HL-60/S4 treated with phorbol 12-myristate 13-acetate at 8.2 ng/mL for 4 days and 3 days (cell line): ENCODE measurements around the gene ELP4.
"Not testable (repeated sequence)": the region's sequence is repeated elsewhere in the genome, so short reads cannot be mapped to it uniquely, and the experiment has no call there.

Experiments
- in situ Hi-C: fragments of 300-500 bp; cut with MboI; formaldehyde crosslinking; loops from 2 replicates; pipeline ENCODE4 v1.15.0; 2022; ENCODE audit warnings: low sequenced_read_pairs

The ELP4 gene

GRCh38 chr11:31542862-31543261 lies 33.3 kb downstream of the ELP4 start:
- in situ Hi-C loops = no loop called here

- in situ Hi-C loops = no loop called here
Observed at GRCh38 chr11:31555938-31556337, 46.4 kb downstream of the ELP4 start.

- in situ Hi-C loops = no loop called here
Observed at GRCh38 chr11:31558001-31558400, 48.4 kb downstream of the ELP4 start.

- in situ Hi-C loops = no loop called here
Observed at GRCh38 chr11:31560842-31561476, 51.4 kb downstream of the ELP4 start.

GRCh38 chr11:31564517-31564916 lies 55.0 kb downstream of the ELP4 start:
- in situ Hi-C loops = not testable (repeated sequence)

- in situ Hi-C loops = not testable (repeated sequence)
Observed at GRCh38 chr11:31574133-31574532, 64.6 kb downstream of the ELP4 start.

GRCh38 chr11:31575764-31576163 lies 66.2 kb downstream of the ELP4 start:
- in situ Hi-C loops = not testable (repeated sequence)

GRCh38 chr11:31579412-31579811 lies 69.8 kb downstream of the ELP4 start:
- in situ Hi-C loops = not testable (repeated sequence)

- in situ Hi-C loops = no loop called here
Observed at GRCh38 chr11:31582697-31583096, 73.1 kb downstream of the ELP4 start.

GRCh38 chr11:31598454-31598853 lies 88.9 kb downstream of the ELP4 start:
- in situ Hi-C loops = no loop called here

- in situ Hi-C loops = no loop called here
Observed at GRCh38 chr11:31601635-31602282, 92.2 kb downstream of the ELP4 start.

- in situ Hi-C loops = no loop called here
Observed at GRCh38 chr11:31606893-31607292, 97.3 kb downstream of the ELP4 start.

- in situ Hi-C loops = no loop called here
Observed at GRCh38 chr11:31607914-31608313, 98.3 kb downstream of the ELP4 start.

GRCh38 chr11:31608995-31609394 lies 99.4 kb downstream of the ELP4 start:
- in situ Hi-C loops = no loop called here

GRCh38 chr11:31610544-31610943 lies 101.0 kb downstream of the ELP4 start:
- in situ Hi-C loops = no loop called here

- in situ Hi-C loops = no loop called here
Observed at GRCh38 chr11:31617246-31617645, 107.7 kb downstream of the ELP4 start.

GRCh38 chr11:31619980-31620379 lies 110.4 kb downstream of the ELP4 start:
- in situ Hi-C loops = no loop called here

- in situ Hi-C loops = no loop called here
Observed at GRCh38 chr11:31620434-31620833, 110.9 kb downstream of the ELP4 start.

- in situ Hi-C loops = no loop called here
Observed at GRCh38 chr11:31625868-31626267, 116.3 kb downstream of the ELP4 start.

- in situ Hi-C loops = no loop called here
Observed at GRCh38 chr11:31628111-31628510, 118.5 kb downstream of the ELP4 start.

GRCh38 chr11:31636983-31637382 lies 127.4 kb downstream of the ELP4 start:
- in situ Hi-C loops = no loop called here

GRCh38 chr11:31640611-31641010 lies 131.0 kb downstream of the ELP4 start:
- in situ Hi-C loops = no loop called here
